SK-N-SH treated with all-trans-retinoic acid at 6 μM for 48 hours (cell line): ENCODE data around the gene TMEM79.

ENCODE experiments used
- ARNTL ChIP-seq: fragments of 450-650 bp; formaldehyde crosslinking; IDR thresholded peaks from 2 replicates; pipeline ENCODE4 v1.5.0; 2020; ENCODE audit warnings: low read depth, mild to moderate bottlenecking, moderate library complexity, borderline replicate concordance
- BACH2 ChIP-seq: fragments of 250-450 bp; sonication (Bioruptor Pico); IDR thresholded peaks from 2 replicates; pipeline ENCODE4 v1.9.0; 2021; ENCODE audit warnings: mild to moderate bottlenecking, borderline replicate concordance
- CSDC2 ChIP-seq: fragments of 250-450 bp; sonication (Bioruptor Pico); IDR thresholded peaks from 2 replicates; pipeline ENCODE4 v1.5.0; 2020; ENCODE audit warnings: mild to moderate bottlenecking, moderate library complexity
- ESRRG ChIP-seq: fragments of 250-450 bp; sonication (Bioruptor Pico); IDR thresholded peaks from 2 replicates; pipeline ENCODE4 v1.6.1; 2021; ENCODE audit warnings: mild to moderate bottlenecking
- ZFP3 ChIP-seq: fragments of 250-450 bp; sonication (Bioruptor Pico); IDR thresholded peaks from 2 replicates; pipeline ENCODE4 v1.5.0; 2020; ENCODE audit warnings: mild to moderate bottlenecking, moderate library complexity
- TF ChIP-seq, protein P1 (sequence below): fragments of 250-450 bp; sonication (Bioruptor Pico); IDR thresholded peaks from 2 replicates; pipeline ENCODE4 v1.5.1; 2020; ENCODE audit warnings: low read depth, mild to moderate bottlenecking, moderate library complexity

DNA sequence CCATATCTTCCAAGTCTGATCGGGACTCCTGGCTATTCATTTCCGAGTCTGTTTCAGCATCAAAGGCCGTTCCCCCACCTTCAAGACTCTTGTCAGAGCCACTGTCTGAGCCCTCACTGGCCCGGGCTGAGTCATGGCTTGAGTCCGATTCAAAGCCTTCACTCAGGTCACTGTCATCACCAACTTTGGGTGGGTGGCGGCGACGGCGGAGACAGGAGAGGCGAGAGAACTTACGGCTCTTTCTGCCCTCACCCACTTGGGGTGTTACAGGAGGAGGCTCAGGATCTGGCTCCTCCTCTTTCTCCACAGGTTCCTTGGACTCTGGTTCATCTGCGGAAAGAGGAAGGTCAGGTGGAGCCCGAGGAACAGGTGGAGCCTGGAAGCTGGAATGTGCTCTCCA lies 18.1 kb upstream of the TMEM79 start:
- no peak for TF ChIP-seq BACH2 (CRISPR knock-in tag)
- TF ChIP-seq, protein P1, sequence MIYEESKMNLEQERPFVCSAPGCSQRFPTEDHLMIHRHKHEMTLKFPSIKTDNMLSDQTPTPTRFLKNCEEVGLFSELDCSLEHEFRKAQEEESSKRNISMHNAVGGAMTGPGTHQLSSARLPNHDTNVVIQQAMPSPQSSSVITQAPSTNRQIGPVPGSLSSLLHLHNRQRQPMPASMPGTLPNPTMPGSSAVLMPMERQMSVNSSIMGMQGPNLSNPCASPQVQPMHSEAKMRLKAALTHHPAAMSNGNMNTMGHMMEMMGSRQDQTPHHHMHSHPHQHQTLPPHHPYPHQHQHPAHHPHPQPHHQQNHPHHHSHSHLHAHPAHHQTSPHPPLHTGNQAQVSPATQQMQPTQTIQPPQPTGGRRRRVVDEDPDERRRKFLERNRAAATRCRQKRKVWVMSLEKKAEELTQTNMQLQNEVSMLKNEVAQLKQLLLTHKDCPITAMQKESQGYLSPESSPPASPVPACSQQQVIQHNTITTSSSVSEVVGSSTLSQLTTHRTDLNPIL (CRISPR knock-in tag): no peak
- no peak for TF ChIP-seq ZFP3
- TF ChIP-seq ARNTL (CRISPR knock-in tag): no peak
- no peak for TF ChIP-seq ESRRG
- TF ChIP-seq CSDC2: no peak
